Retinal pigment epithelial cell (primary cell): ENCODE results near the gene PANX2.
A peak's percentile ranks its signal among the peaks of the same experiment; 100 is the strongest.
"Not testable (repeated sequence)": the region's sequence is repeated elsewhere in the genome, so short reads cannot be mapped to it uniquely, and the experiment has no call there.

Source experiments
- DNase-seq: peaks from one replicate; pipeline ENCODE4 v3.0.0-alpha.2; 2010; ENCODE audit warnings: low read depth
- H3K4me3 ChIP-seq: 2 replicates; pipeline ENCODE4 v1.5.1; 2011; ENCODE audit warnings: mild to moderate bottlenecking, low read length, control low read depth, moderate library complexity
- CTCF ChIP-seq: conservative IDR thresholded peaks from 2 replicates; pipeline ENCODE4 v1.5.1; 2011; ENCODE audit warnings: low read depth, low read length, control low read depth, inconsistent platforms

PANX2 gene

GRCh38 chr22:50199829-50200460, 29.4 kb downstream of the PANX2 start:
- no peak for DNase-seq
- peak overlapping the region; percentile 55 for H3K4me3 ChIP-seq
- no peak for TF ChIP-seq CTCF

GRCh38 chr22:50200461-50201190, 30.1 kb downstream of the PANX2 start, which contains the start of gene SELENOO:
SELENOO (plus strand) TSS chr22:50201011; CDS start chr22:50201037, 26 bp downstream.
- peak; percentile 42 for DNase-seq
- no peak for TF ChIP-seq CTCF
- peak within 1 kb of the TSS; percentile 65 for H3K4me3 ChIP-seq

GRCh38 chr22:50201191-50202129, 30.9 kb downstream of the PANX2 start:
- no peak for TF ChIP-seq CTCF
- no peak for DNase-seq
- H3K4me3 ChIP-seq = peak overlapping the region; percentile 65

- H3K4me3 ChIP-seq = peak overlapping the region; percentile 65
- TF ChIP-seq CTCF = no peak
- DNase-seq = no peak
Measured at GRCh38 chr22:50202130-50202666, 31.7 kb downstream of the PANX2 start.

- no peak for TF ChIP-seq CTCF
- DNase-seq = no peak
- no peak overlapping the region for H3K4me3 ChIP-seq
Measured at GRCh38 chr22:50203288-50203687, 32.8 kb downstream of the PANX2 start.

GRCh38 chr22:50204571-50204970, 34.0 kb downstream of the PANX2 start:
- DNase-seq = no peak
- no peak overlapping the region for H3K4me3 ChIP-seq
- no peak for TF ChIP-seq CTCF

GRCh38 chr22:50204998-50205397, 34.5 kb downstream of the PANX2 start:
- not testable (repeated sequence) for DNase-seq, H3K4me3 ChIP-seq
